Fibroblast of lung (primary cell): ENCODE measurements around the gene ZFYVE1. TPM values are rescaled to one million over a fixed set of nuclear protein-coding genes. Genes with fewer than 3 reads are reported as not detected.

ENCODE experiments used
- DNase-seq, 2 donors: peaks; one replicate each; pipeline versions ENCODE4 v3.0.0 to v3.0.0-alpha.2; 2010; ENCODE audit warnings: low read depth in 2 of 2
- H2AFZ ChIP-seq: 2 replicates; pipeline ENCODE4 v1.5.1; 2012; ENCODE audit warnings: low read length, control low read depth, inconsistent platforms
- H3K27ac ChIP-seq: 2 replicates; pipeline ENCODE4 v1.5.1; 2011; ENCODE audit warnings: low read length, control low read depth; ENCODE audit not compliant: insufficient read depth
- H3K27me3 ChIP-seq: 2 replicates; pipeline ENCODE4 v1.5.1; 2011; ENCODE audit warnings: mild to moderate bottlenecking, low read length; ENCODE audit not compliant: control insufficient read depth, insufficient read depth
- H3K36me3 ChIP-seq: 2 replicates; pipeline ENCODE4 v1.5.1; 2011; ENCODE audit warnings: low read length; ENCODE audit not compliant: control insufficient read depth, insufficient read depth
- H3K4me1 ChIP-seq: 2 replicates; pipeline ENCODE4 v1.5.1; 2011; ENCODE audit warnings: low read length; ENCODE audit not compliant: control insufficient read depth, insufficient read depth; ENCODE audit errors: extremely low read depth
- H3K4me2 ChIP-seq: 2 replicates; pipeline ENCODE4 v1.5.1; 2011; ENCODE audit warnings: low read length, control low read depth; ENCODE audit not compliant: insufficient read depth; ENCODE audit errors: extremely low read depth
- H3K4me3 ChIP-seq, 4 experiments: fragments of 200-600 bp in 1 of 4; sonication (generic) in 1 of 4; replicated peaks in 1 of 4; 2 replicates each; pipeline ENCODE4 v1.5.1; 2011 to 2016; ENCODE audit warnings: low read length in 4 of 4, low read depth in 3 of 4, mild to moderate bottlenecking in 3 of 4, control low read depth in 2 of 4, inconsistent platforms in 1 of 4, mixed read lengths in 1 of 4; ENCODE audit not compliant: insufficient read depth in 1 of 4; ENCODE audit errors: control extremely low read depth in 1 of 4
- H3K79me2 ChIP-seq: 2 replicates; pipeline ENCODE4 v1.5.1; 2012; ENCODE audit warnings: mild to moderate bottlenecking, low read length, inconsistent platforms; ENCODE audit not compliant: control insufficient read depth, insufficient read depth
- H3K9ac ChIP-seq: 2 replicates; pipeline ENCODE4 v1.5.1; 2011; ENCODE audit warnings: mild to moderate bottlenecking, low read length, control low read depth; ENCODE audit not compliant: insufficient read depth
- H3K9me3 ChIP-seq: 2 replicates; pipeline ENCODE4 v1.5.1; 2012; ENCODE audit warnings: low read depth, low read length; ENCODE audit not compliant: control insufficient read depth, insufficient read depth
- H4K20me1 ChIP-seq: 2 replicates; pipeline ENCODE4 v1.5.1; 2011; ENCODE audit warnings: low read length; ENCODE audit not compliant: control insufficient read depth, insufficient read depth; ENCODE audit errors: extremely low read depth
- EZH2 ChIP-seq: IDR thresholded peaks from 2 replicates; pipeline ENCODE4 v1.5.1; 2012; ENCODE audit warnings: low read length, control low read depth, mild to moderate bottlenecking; ENCODE audit errors: missing control alignments
- polyA plus RNA-seq, 2 donors: library from polyadenylated mRNA; depleted of rRNA in 1 of 2; stranded (reverse) in 1 of 2; unstranded in 1 of 2; fragments of >200 nt; gene quantifications; 2 replicates each; pipeline ENCODE4 v1.2.1, GENCODE V29; 2011 to 2012; ENCODE audit warnings: missing spikeins in 1 of 2
- total RNA-seq: library from RNA; depleted of rRNA; stranded (reverse); fragments of >200 nt; gene quantifications from 2 replicates; pipeline ENCODE4 v1.2.1, GENCODE V29; 2014
- TF ChIP-seq, protein P1 (sequence below), 2 donors: IDR thresholded peaks in 1 of 2; conservative IDR thresholded peaks in 1 of 2; 1 replicate in 1 of 2; 2 replicates in 1 of 2; pipeline ENCODE4 v1.5.1; 2011 to 2012; ENCODE audit warnings: low read length in 2 of 2, control low read depth in 1 of 2, inconsistent platforms in 1 of 2, low read depth in 1 of 2, mild to moderate bottlenecking in 1 of 2

The ZFYVE1 gene
- total and polyA plus RNA-seq, 2 donors (not counting 1 experiment from before 2014, with no cell fraction given), result 18.8 to 22.1 TPM

- no peak for DNase-seq
- no peaks in the 10 kb centered on the region for H3K79me2 ChIP-seq
- no peaks in the 10 kb centered on the region for H3K4me1 ChIP-seq
- H3K9me3 ChIP-seq, result no peaks in the 10 kb centered on the region
- TF ChIP-seq, protein P1, sequence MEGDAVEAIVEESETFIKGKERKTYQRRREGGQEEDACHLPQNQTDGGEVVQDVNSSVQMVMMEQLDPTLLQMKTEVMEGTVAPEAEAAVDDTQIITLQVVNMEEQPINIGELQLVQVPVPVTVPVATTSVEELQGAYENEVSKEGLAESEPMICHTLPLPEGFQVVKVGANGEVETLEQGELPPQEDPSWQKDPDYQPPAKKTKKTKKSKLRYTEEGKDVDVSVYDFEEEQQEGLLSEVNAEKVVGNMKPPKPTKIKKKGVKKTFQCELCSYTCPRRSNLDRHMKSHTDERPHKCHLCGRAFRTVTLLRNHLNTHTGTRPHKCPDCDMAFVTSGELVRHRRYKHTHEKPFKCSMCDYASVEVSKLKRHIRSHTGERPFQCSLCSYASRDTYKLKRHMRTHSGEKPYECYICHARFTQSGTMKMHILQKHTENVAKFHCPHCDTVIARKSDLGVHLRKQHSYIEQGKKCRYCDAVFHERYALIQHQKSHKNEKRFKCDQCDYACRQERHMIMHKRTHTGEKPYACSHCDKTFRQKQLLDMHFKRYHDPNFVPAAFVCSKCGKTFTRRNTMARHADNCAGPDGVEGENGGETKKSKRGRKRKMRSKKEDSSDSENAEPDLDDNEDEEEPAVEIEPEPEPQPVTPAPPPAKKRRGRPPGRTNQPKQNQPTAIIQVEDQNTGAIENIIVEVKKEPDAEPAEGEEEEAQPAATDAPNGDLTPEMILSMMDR (conservative IDR thresholded peaks at IDR 0.05 in 1 of 2, IDR thresholded peaks at IDR 0.05 in 1 of 2; ENCODE audit: low read depth in 1 of 2, low read length in 2 of 2), result no peak
- TF ChIP-seq EZH2, result no peak
- no peak overlapping the region for H3K4me3 ChIP-seq
- no peaks in the 10 kb centered on the region for H4K20me1 ChIP-seq
- no peak overlapping the region for H3K27ac ChIP-seq
- no peak overlapping the region for H3K9ac ChIP-seq
- no peak overlapping the region for H2AFZ ChIP-seq
- no peak overlapping the region for H3K4me2 ChIP-seq
- no peaks in the 10 kb centered on the region for H3K36me3 ChIP-seq
- no peaks in the 10 kb centered on the region for H3K27me3 ChIP-seq
Observed at GRCh38 chr14:72980863-72981262, 46.0 kb downstream of the ZFYVE1 start.

- H4K20me1 ChIP-seq, result no peaks in the 10 kb centered on the region
- H3K79me2 ChIP-seq, result no peaks in the 10 kb centered on the region
- no peak overlapping the region for H3K4me2 ChIP-seq
- no peak overlapping the region for H2AFZ ChIP-seq
- no peak overlapping the region for H3K27ac ChIP-seq
- DNase-seq, result no peak
- peaks cover 12% of the 10 kb centered on the region for H3K36me3 ChIP-seq
- no peaks in the 10 kb centered on the region for H3K9me3 ChIP-seq
- H3K4me3 ChIP-seq, result no peak overlapping the region
- H3K27me3 ChIP-seq, result no peaks in the 10 kb centered on the region
- TF ChIP-seq EZH2, result no peak
- TF ChIP-seq, protein P1 (conservative IDR thresholded peaks at IDR 0.05 in 1 of 2, IDR thresholded peaks at IDR 0.05 in 1 of 2; ENCODE audit: low read depth in 1 of 2, low read length in 2 of 2), result no peak
- H3K4me1 ChIP-seq, result no peaks in the 10 kb centered on the region
- H3K9ac ChIP-seq, result no peak overlapping the region
Observed at GRCh38 chr14:72978856-72979255, 48.0 kb downstream of the ZFYVE1 start.

DNA sequence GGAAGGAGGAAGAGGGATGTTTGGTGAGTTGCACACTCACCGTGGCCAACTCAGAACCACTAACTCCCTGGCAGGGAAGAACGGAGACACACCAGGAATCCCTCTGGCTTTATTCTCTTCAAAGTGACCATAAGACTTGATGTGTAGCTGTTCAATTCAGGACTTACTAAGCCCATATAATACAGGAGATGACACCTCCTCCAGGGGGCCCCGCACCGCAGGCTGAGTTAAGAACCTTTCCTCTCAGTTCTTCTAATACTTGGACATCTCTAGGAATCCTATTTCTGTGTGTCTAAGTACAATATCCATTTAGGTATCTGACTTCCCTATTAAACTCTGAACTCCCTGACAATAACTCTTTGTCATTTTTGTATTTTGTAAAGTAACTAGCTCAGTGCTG is 51.1 kb downstream of the ZFYVE1 start:
- H3K36me3 ChIP-seq, result peaks cover 14% of the 10 kb centered on the region
- no peak overlapping the region for H3K4me3 ChIP-seq
- H3K27me3 ChIP-seq, result no peaks in the 10 kb centered on the region
- TF ChIP-seq, protein P1 (conservative IDR thresholded peaks at IDR 0.05 in 1 of 2, IDR thresholded peaks at IDR 0.05 in 1 of 2; ENCODE audit: low read depth in 1 of 2, low read length in 2 of 2), result no peak
- TF ChIP-seq EZH2, result no peak
- H3K27ac ChIP-seq, result no peak overlapping the region
- H3K79me2 ChIP-seq, result no peaks in the 10 kb centered on the region
- DNase-seq, result no peak
- no peaks in the 10 kb centered on the region for H3K9me3 ChIP-seq
- no peak overlapping the region for H3K4me2 ChIP-seq
- H4K20me1 ChIP-seq, result no peaks in the 10 kb centered on the region
- no peak overlapping the region for H3K9ac ChIP-seq
- no peaks in the 10 kb centered on the region for H3K4me1 ChIP-seq
- H2AFZ ChIP-seq, result no peak overlapping the region
